Measurements from ENCODE around the gene SLC16A11.
"Not testable (repeated sequence)": the region's sequence is repeated elsewhere in the genome, so short reads cannot be mapped to it uniquely, and the experiment has no call there.

SLC16A11 gene

GRCh38 chr17:7056386-7056785, 12.5 kb upstream of the SLC16A11 start:
- DNase-seq: peak; percentile 23

GRCh38 chr17:7050583-7050982, 6.7 kb upstream of the SLC16A11 start:
- not testable (repeated sequence) for DNase-seq

- DNase-seq: peak; percentile 64
These were observed 5.1 kb upstream of the SLC16A11 start for GRCh38 chr17:7048968-7049367.

- DNase-seq: no peak
These were observed 3.7 kb upstream of the SLC16A11 start for GRCh38 chr17:7047566-7047965.

- DNase-seq: peak; percentile 77
These were observed 3.0 kb upstream of the SLC16A11 start for GRCh38 chr17:7046725-7047397.

GRCh38 chr17:7046127-7046724, 2.3 kb upstream of the SLC16A11 start:
- peak; percentile 56 for DNase-seq

GRCh38 chr17:7045492-7046126, 1.7 kb upstream of the SLC16A11 start:
- DNase-seq: peak; percentile 78

- no peak for DNase-seq
These were observed 753 bp downstream of the SLC16A11 start for GRCh38 chr17:7043182-7043496.

- DNase-seq: no peak
These were observed 1.3 kb downstream of the SLC16A11 start for GRCh38 chr17:7042501-7043181.

- DNase-seq: no peak
These were observed 2.0 kb downstream of the SLC16A11 start for GRCh38 chr17:7041607-7042500.

- no peak for DNase-seq
These were observed 4.1 kb downstream of the SLC16A11 start for GRCh38 chr17:7039832-7040231.

- DNase-seq: peak; percentile 39
These were observed 5.6 kb downstream of the SLC16A11 start for GRCh38 chr17:7038025-7038862.

- DNase-seq: peak; percentile 90
These were observed 8.1 kb downstream of the SLC16A11 start, which contains the start of gene SLC16A13 for GRCh38 chr17:7035591-7036368. SLC16A13 (plus strand) TSS chr17:7036015; CDS start chr17:7036383, 368 bp downstream.

- DNase-seq: no peak
These were observed 8.8 kb downstream of the SLC16A11 start for GRCh38 chr17:7034955-7035590.

- no peak for DNase-seq
These were observed 14.2 kb downstream of the SLC16A11 start for GRCh38 chr17:7029659-7030058.

- DNase-seq: no peak
These were observed 14.8 kb downstream of the SLC16A11 start for GRCh38 chr17:7029096-7029495.

GRCh38 chr17:7027335-7027734, 16.6 kb downstream of the SLC16A11 start:
- DNase-seq: no peak

GRCh38 chr17:7026471-7027115, 17.3 kb downstream of the SLC16A11 start:
- DNase-seq: no peak

GRCh38 chr17:7025245-7025644, 18.6 kb downstream of the SLC16A11 start:
- DNase-seq: no peak

GRCh38 chr17:7024402-7024785, 19.5 kb downstream of the SLC16A11 start:
- no peak for DNase-seq

Measured in NCI-H82 (cell line).